GM18867 (cell line): ENCODE results near the gene ATP6V0A4.
"Not testable (repeated sequence)": the region's sequence is repeated elsewhere in the genome, so short reads cannot be mapped to it uniquely, and the experiment has no call there.

ENCODE experiments used
- ATAC-seq: cut with Tn5 transposase; IDR thresholded peaks from one replicate; pipeline ENCODE4 v1.9.1; 2021; ENCODE audit warnings: mild to moderate bottlenecking, moderate library complexity; ENCODE audit not compliant: unreplicated experiment

Gene ATP6V0A4

DNA sequence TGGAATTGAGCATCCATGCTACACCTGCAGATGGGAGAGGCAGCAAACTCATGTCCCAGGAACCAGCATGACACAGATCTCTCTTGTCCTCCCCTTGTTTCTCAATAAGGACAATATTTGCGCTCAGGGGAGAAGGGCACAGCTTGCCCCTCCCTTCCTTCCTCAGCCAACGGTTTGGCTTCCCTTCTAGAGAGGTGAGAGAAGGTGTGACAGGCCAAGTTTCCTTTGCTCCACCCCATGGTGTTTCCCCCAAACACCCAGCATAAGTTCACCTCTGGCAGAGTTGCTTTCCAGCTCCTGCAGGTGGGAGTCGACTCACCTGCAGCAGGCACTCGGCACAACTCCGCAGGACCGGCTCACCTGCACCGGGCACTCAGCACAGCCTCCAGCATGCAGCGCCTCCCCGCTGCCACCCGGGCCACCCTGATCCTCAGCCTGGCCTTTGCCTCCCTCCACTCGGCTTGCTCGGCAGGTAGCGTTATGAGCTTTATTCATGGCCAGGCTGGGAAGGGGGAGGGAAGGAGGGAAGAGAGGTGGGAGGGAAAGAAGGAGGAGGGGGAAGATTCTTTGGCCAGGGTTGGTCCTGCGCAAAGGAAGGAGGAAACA, at the start of gene ATP6V0A4, which contains the start of gene TMEM213:
Gene ATP6V0A4 (minus strand): TSS at position 482 of the 606 bp plus-strand sequence. CDS start 26,949 bp downstream, outside the sequence.
Gene TMEM213 (plus strand): TSS at position 280 of the 606 bp plus-strand sequence. CDS start 111 bp downstream, at position 391.
- no peak for ATAC-seq

GRCh38 chr7:138845711-138846110, 47.7 kb upstream of the ATP6V0A4 start:
- ATAC-seq, result no peak

GRCh38 chr7:138843632-138844580, 45.9 kb upstream of the ATP6V0A4 start:
- no peak for ATAC-seq

DNA sequence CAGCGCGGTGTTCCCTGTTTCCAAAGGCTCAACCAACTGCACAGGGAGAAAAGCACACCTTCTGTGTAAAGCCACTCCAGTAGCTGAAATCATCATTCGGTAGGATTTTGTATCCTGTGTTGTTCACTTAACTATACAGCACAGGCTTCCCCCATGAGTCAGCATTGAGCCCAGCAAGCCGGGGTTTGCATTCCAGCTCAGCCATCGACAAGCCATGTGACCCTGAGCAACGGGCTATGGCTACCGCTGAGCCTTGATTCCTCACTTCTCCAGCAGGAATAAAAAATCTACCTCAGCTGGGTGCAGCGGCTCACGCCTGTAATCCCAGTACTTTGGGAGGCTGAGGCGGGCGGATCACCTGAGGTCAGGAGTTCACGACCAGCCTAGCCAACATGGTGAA, 44.1 kb upstream of the ATP6V0A4 start:
- no peak for ATAC-seq

DNA sequence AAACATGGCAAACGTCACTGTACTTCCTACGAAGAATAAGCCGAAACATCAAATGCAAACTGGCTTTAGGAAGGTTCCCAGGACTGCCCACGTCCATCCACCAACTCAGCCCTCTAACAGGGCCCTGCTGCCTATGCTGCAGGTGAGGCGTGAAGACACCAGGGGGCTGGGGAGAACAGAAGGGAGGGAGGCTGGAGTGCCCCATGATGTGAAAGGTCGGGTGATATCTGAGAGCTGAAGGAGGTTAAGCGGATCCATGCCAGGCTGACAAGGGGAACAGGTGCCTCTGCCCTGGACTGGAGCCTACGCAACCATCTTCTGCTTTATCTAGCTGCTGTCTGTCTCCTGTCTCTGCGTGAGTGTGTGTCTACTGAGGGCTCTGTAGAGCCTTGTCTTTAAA, 40.2 kb upstream of the ATP6V0A4 start:
- ATAC-seq, result no peak

DNA sequence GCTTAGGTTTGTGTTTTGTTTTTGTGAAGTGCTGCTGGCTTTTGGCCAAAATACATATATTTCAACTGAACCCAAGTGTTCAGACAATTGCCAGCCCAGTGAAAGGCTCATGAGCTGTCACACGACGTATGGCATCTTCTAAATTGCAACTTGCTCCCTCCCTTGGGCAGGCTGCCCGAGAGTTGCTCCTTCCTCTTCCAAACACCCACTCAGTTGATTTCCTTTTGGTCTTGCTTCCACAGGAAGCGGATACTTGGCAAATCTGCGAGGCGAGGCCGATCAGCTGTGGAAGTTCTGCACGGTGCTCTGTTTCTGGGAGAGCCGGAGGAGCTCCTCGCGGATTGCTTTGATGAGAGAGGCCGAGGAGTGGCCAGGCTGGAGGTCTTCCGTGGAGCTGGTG, 39.6 kb upstream of the ATP6V0A4 start:
- no peak for ATAC-seq

- no peak for ATAC-seq
Observed at GRCh38 chr7:138835087-138835486, 37.1 kb upstream of the ATP6V0A4 start.

GRCh38 chr7:138834583-138834982, 36.6 kb upstream of the ATP6V0A4 start:
- ATAC-seq, result peak; percentile 76

- no peak for ATAC-seq
Observed at GRCh38 chr7:138833596-138833995, 35.6 kb upstream of the ATP6V0A4 start.

DNA sequence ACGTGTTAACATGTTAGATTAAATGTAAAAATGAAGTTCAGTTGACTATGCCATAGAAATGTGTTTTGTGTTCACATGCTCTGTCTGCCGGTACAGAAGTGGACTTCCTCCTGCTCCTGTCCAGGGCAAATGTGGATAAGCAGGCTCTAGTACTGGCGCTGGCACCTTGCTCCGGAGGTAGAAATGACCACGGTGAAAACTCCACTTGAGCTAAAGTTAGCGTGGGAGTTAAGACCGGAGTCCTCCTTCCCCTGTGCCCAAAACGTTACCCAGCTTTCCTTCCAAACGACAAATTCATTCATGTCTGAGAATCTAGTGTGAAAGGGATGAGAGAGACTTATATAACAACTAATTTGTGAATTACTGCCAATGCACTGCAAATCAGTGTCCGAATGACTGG, 35.0 kb upstream of the ATP6V0A4 start:
- no peak for ATAC-seq

DNA sequence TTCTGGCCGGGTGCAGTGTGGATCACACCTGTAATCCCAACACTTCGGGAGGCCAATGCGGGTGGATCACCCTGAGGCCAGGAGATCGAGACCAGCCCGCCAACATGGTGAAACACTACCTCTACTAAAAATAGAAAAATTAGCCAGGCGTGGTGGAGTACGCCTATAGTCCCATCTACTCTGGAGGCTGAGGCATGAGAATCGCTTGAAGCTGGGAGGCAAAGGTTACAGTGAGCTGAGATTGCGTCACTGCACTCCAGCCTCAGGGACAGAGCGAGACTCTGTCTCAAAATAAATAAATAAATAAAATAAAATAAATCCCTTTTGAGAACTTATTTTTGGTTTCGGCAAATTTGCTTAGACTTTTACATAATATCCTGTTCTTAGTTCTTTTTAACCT, 31.3 kb upstream of the ATP6V0A4 start:
- no peak for ATAC-seq

GRCh38 chr7:138828302-138828701, 30.3 kb upstream of the ATP6V0A4 start:
- ATAC-seq, result no peak

DNA sequence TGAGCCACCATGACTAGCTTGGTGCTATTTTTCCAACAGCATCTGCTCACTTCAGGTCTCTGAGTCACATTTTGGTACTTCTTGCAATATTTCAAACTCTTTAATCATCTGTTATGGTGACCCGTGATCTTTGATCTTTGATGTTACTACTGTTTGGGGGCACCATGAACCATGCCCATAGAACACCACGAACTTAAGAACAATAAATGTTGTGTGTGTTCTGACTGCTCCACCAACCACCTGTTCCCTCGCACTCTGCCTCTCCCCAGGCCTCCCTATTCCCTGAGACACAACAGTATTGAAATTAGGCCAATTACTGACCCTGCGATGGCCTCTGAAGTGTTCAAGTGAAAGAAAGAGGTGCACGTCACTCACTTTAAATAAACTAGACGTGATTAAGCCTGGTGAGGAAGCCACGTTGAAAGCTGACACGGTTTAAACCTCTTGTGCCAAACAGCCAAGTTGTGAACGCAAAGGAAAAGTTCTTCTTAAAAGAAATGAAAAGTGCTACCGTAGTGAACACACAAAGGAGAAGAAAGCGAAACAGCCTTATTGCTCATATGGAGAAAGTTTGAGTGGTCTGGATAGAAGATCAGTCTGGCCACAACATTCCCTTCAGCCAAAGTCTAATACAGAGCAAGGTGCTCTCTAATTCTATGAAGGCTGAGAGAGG, 27.2 kb upstream of the ATP6V0A4 start:
- no peak for ATAC-seq

- no peak for ATAC-seq
Observed at GRCh38 chr7:138822867-138823535, 25.0 kb upstream of the ATP6V0A4 start.

- no peak for ATAC-seq
Observed at GRCh38 chr7:138821912-138822311, 23.9 kb upstream of the ATP6V0A4 start.

- ATAC-seq, result no peak
Observed at GRCh38 chr7:138819625-138820024, 21.6 kb upstream of the ATP6V0A4 start.

- no peak for ATAC-seq
Observed at GRCh38 chr7:138816650-138817049, 18.7 kb upstream of the ATP6V0A4 start.

DNA sequence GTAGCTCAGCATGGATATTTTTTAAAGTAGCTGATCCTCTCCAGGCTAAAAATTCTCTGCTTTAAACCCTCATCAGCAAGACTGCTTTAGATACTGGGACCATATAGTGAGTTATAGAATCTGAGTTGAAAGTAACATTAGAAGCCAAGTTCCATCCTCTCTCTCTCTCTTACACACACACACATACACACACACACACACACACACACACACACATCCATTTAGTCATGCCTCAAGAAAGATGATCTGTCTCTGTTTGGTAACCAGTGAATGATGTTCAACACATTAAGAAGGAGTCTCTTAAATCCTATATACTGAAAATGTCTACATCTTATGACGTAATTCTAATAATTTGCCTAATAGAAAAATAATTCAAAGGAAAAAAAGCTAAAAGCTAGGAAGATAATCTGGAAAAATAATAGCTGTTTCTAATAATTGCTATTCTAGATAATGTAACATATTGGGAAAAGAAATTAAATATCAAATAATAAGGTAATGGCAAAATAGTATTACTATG, 16.9 kb upstream of the ATP6V0A4 start:
- no peak for ATAC-seq

GRCh38 chr7:138813945-138814344, 15.9 kb upstream of the ATP6V0A4 start:
- no peak for ATAC-seq

- not testable (repeated sequence) for ATAC-seq
Observed at GRCh38 chr7:138811327-138811726, 13.3 kb upstream of the ATP6V0A4 start.

DNA sequence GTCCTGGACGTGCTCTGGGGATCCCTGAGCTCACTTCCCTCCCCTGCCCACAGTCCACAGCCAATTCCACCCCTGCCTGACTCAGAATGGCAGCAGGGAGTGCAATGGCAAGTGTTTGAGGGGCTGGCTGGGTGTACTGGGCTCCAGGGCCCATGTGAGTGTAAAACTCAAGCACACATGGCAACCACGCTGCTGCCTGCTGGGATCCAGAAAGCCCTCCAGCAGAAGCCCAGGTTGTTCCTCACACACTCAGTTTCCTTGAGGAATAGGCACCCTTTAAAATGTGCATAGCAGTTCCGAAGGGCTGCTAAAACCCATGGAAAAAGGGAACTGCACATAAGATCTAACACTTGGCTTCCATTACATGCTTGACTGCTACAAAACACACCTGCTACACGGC, 11.3 kb upstream of the ATP6V0A4 start:
- no peak for ATAC-seq
